Measurements from ENCODE around the gene GNAZ. TPM values are rescaled to one million over a fixed set of nuclear protein-coding genes. Genes with fewer than 3 reads are reported as not detected.

The GNAZ gene
- total and polyA plus RNA-seq, 2 of the 8 experiments (the other 6 are each of a cell fraction or from before 2014, with no cell fraction given), result 6.6 to 9.6 TPM

- POLR2A ChIA-PET (ENCODE audit: partially characterized antibody), result no interaction called here
- no peak overlapping the region for H3K14ac ChIP-seq (ENCODE audit: insufficient read length)
These were observed 31.4 kb upstream of the GNAZ start for GRCh38 chr22:23038902-23039301.

More at GRCh38 chr22:23038902-23039301, 31.4 kb upstream of the GNAZ start:
- H2BK20ac ChIP-seq (ENCODE audit: low read length), result no peak overlapping the region
- no peaks in the 10 kb centered on the region for H3K79me2 ChIP-seq (ENCODE audit: control insufficient read depth in 1 of 2, insufficient read depth in 2 of 2, low read length in 2 of 2)
- peak overlapping the region; percentile 39; the same call in 1 of the 2 replicates for H2AK5ac ChIP-seq (ENCODE audit: low read depth, low read length)
- no peak for FAIRE-seq
- H2AFZ ChIP-seq (ENCODE audit: low read length), result no peak overlapping the region
- H2BK12ac ChIP-seq (ENCODE audit: low read depth, low read length), result no peak overlapping the region
- peaks cover 0 to 4% (median 1%) of the 10 kb centered on the region in 4 experiments; a peak in 2 of 7 replicates for H3K27me3 ChIP-seq (replicated peaks in 1 of 4; ENCODE audit: control insufficient read depth in 3 of 4, extremely low read depth in 1 of 4, insufficient read depth in 3 of 4, low read length in 3 of 4)
- H3K18ac ChIP-seq (ENCODE audit: extremely low read depth, low read length), result no peak overlapping the region
- no peak overlapping the region for H2BK5ac ChIP-seq (ENCODE audit: low read depth, low read length)
- H3K36me3 ChIP-seq (ENCODE audit: control insufficient read depth in 2 of 4, insufficient read depth in 4 of 4, low read length in 3 of 4), result no peaks in the 10 kb centered on the region
- H3K79me1 ChIP-seq (ENCODE audit: low read depth, low read length), result no peaks in the 10 kb centered on the region
- no peak overlapping the region for H3K23ac ChIP-seq (ENCODE audit: insufficient read length)
- no peak overlapping the region for H3K4me2 ChIP-seq (ENCODE audit: insufficient read depth in 1 of 2, low read depth in 2 of 2, low read length in 2 of 2)
- peak overlapping the region; percentile 38 for H3K4ac ChIP-seq (replicated peaks; ENCODE audit: insufficient read length, low read depth, low read length)
- H3K27ac ChIP-seq (ENCODE audit: low read depth, low read length), result no peak overlapping the region
- no peak overlapping the region for H3K4me3 ChIP-seq (ENCODE audit: extremely low read depth in 1 of 4, insufficient read depth in 2 of 4, low read depth in 3 of 4, low read length in 4 of 4)
- peaks cover 0 to 5% (median under 1%) of the 10 kb centered on the region in 4 experiments; a peak in 1 of 7 replicates for H3K4me1 ChIP-seq (replicated peaks in 1 of 4; ENCODE audit: control insufficient read depth in 3 of 4, insufficient read depth in 4 of 4, low read length in 3 of 4)
- CTCF ChIA-PET (ENCODE audit: partially characterized antibody), result no interaction called here
- H3K23me2 ChIP-seq (ENCODE audit: low read depth, low read length), result no peaks in the 10 kb centered on the region
- no peak overlapping the region for H4K5ac ChIP-seq (ENCODE audit: insufficient read length, low read depth, low read length)
- WGBS, 2 experiments (ENCODE audit: extremely low coverage in 1 of 2, insufficient coverage in 1 of 2, insufficient read length in 1 of 2, insufficient replicate concordance in 2 of 2, low coverage in 1 of 2, low lambda C conversion rate in 2 of 2, missing lambda C conversion rate in 1 of 2), result 77% methylated on average over 1 of the region's 1 CpG; no CpG with 5 or more reads in 1 of the 2 experiments
- no peak overlapping the region for H2BK15ac ChIP-seq (ENCODE audit: low read length)
- no peak overlapping the region for H2BK120ac ChIP-seq (replicated peaks; ENCODE audit: low read depth, low read length)
- H4K91ac ChIP-seq (replicated peaks; ENCODE audit: insufficient read length, low read length), result no peak overlapping the region
- H3K56ac ChIP-seq (replicated peaks; ENCODE audit: insufficient read length, low read depth, low read length), result no peak overlapping the region
- no peak overlapping the region; the same call in 1 of the 2 replicates for H4K8ac ChIP-seq (ENCODE audit: extremely low read depth, insufficient read depth, low read length)
- H3K9me3 ChIP-seq (ENCODE audit: insufficient read depth in 2 of 2, low read depth in 1 of 2, low read length in 1 of 2), result no peaks in the 10 kb centered on the region
- no peaks in the 10 kb centered on the region for H4K20me1 ChIP-seq (replicated peaks in 1 of 2; ENCODE audit: control insufficient read depth in 1 of 2, insufficient read depth in 2 of 2, low read length in 2 of 2)
- no peak for DNase-seq (ENCODE audit: low read depth in 1 of 2, low spot score in 2 of 2)
- H3K9ac ChIP-seq (replicated peaks in 1 of 4; ENCODE audit: extremely low read depth in 1 of 4, low read depth in 3 of 4, low read length in 3 of 4), result no peak overlapping the region
- TF ChIP-seq GTF2F1 (IDR thresholded peaks at IDR 0.05; ENCODE audit: borderline replicate concordance, low read depth, low read length), result no peak
- no peak for TF ChIP-seq KDM1A (IDR thresholded peaks at IDR 0.05; ENCODE audit: borderline replicate concordance, low read length)
- no peak for TF ChIP-seq TAF1 (IDR thresholded peaks at IDR 0.05; ENCODE audit: low read depth, low read length)
- TF ChIP-seq KDM5A (IDR thresholded peaks at IDR 0.05; ENCODE audit: low read length), result no peak
- TF ChIP-seq BRCA1 (IDR thresholded peaks at IDR 0.05; ENCODE audit: low read depth, low read length), result no peak
- no peak for TF ChIP-seq NRF1 (IDR thresholded peaks at IDR 0.05; ENCODE audit: low read depth, low read length)
- no peak for TF ChIP-seq SIX5 (IDR thresholded peaks at IDR 0.05; ENCODE audit: low read depth, low read length)
- TF ChIP-seq CBX5 (IDR thresholded peaks at IDR 0.05; ENCODE audit: low read depth, low read length), result no peak
- TF ChIP-seq HDAC2 (IDR thresholded peaks at IDR 0.05; ENCODE audit: borderline replicate concordance in 1 of 2, low read depth in 2 of 2, low read length in 2 of 2), result no peak
- no peak for TF ChIP-seq SIN3A (conservative IDR thresholded peaks at IDR 0.05 in 1 of 2, IDR thresholded peaks at IDR 0.05 in 1 of 2; ENCODE audit: low read depth in 1 of 2, low read length in 2 of 2)
- no peak for TF ChIP-seq ASH2L (IDR thresholded peaks at IDR 0.05; ENCODE audit: low read length)
